ENCODE data around the gene LHPP. TPM values are rescaled to one million over a fixed set of nuclear protein-coding genes. Genes with fewer than 3 reads are reported as not detected.

LHPP gene
- total RNA-seq, 4 donors from 2014 or later = 8.7 to 19.9 (median 15.5) TPM

- no peak overlapping the region for H3K4me3 ChIP-seq (ENCODE audit: low read depth, poor library complexity, severe bottlenecking)
- TF ChIP-seq CTCF (IDR thresholded peaks at IDR 0.05) (no peak), POLR2A (IDR thresholded peaks at IDR 0.05) (no peak)
- intact Hi-C loops (cut with DNase I; ENCODE audit: low total_unique reads) = no loop called here
- 72 to 84% methylated on average over 8 of the region's 8 CpGs for WGBS, 2 donors
- no peak for DNase-seq (ENCODE audit: low spot score in 2 of 2)
Observed at GRCh38 chr10:124652701-124653100, 191.1 kb downstream of the LHPP start.

DNA sequence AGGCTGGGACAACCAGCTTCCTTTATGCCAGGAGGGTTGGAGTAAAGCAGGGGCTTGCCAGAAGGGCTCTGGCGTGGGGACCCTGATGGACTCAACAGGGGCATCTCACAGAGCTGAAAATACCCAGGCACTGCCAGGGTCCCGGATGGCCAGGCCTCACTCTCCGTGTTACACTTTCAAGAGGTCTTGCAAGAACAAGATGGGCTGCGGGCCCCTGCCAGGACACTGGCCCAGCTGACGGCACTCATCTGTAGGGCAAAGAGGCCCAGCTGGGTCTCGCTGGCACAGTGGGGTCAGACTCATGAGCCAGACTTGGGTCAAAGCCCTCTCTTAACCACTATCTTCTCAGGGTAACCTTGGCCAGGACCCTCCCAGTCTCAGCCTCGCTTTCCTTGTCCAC is 191.7 kb downstream of the LHPP start:
- H3K4me3 ChIP-seq (ENCODE audit: low read depth, poor library complexity, severe bottlenecking) = no peak overlapping the region
- WGBS, 2 donors = 78 to 100% methylated on average over 4 to 6 of the region's 7 CpGs
- intact Hi-C loops (cut with DNase I; ENCODE audit: low total_unique reads) = no loop called here
- no peak for DNase-seq (ENCODE audit: low spot score in 2 of 2)
- no peak for TF ChIP-seq POLR2A (IDR thresholded peaks at IDR 0.05)
- no peak for TF ChIP-seq CTCF (IDR thresholded peaks at IDR 0.05)

GRCh38 chr10:124653811-124654651 is 192.4 kb downstream of the LHPP start:
- TF ChIP-seq POLR2A (IDR thresholded peaks at IDR 0.05) = no peak
- no peak for TF ChIP-seq CTCF (IDR thresholded peaks at IDR 0.05)
- H3K4me3 ChIP-seq (ENCODE audit: low read depth, poor library complexity, severe bottlenecking) = no peak overlapping the region
- DNase-seq (ENCODE audit: low spot score in 2 of 2) = no peak
- intact Hi-C loops (cut with DNase I; ENCODE audit: low total_unique reads) = no loop called here
- WGBS, 2 donors = 47 to 55% methylated on average over 16 of the region's 17 CpGs

DNA sequence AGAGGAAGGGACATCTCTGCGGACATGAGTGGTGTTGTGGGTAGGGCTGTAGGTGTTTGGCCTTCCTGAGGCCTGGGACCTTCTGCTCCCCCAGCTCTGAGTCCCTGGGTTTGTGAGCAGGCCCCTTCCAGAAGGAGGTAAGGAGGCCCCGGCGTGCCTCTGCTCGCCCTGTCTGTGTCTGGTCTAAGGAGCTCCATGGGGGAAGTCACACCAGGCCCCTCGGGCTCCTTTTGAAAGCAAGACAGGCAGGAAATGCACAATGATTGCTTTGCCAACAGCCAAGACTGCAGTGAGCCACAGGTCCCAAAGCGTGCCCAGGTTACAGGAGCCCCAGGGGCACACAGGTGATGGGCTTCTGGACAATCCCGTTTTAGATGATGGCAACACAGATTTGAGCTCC is 193.1 kb downstream of the LHPP start:
- no peak for DNase-seq (ENCODE audit: low spot score in 2 of 2)
- no peak overlapping the region for H3K4me3 ChIP-seq (ENCODE audit: low read depth, poor library complexity, severe bottlenecking)
- no peak for TF ChIP-seq POLR2A (IDR thresholded peaks at IDR 0.05)
- no peak for TF ChIP-seq CTCF (IDR thresholded peaks at IDR 0.05)
- intact Hi-C loops (cut with DNase I; ENCODE audit: low total_unique reads) = no loop called here
- 28 to 40% methylated on average over 6 to 7 of the region's 7 CpGs for WGBS, 2 donors

DNA sequence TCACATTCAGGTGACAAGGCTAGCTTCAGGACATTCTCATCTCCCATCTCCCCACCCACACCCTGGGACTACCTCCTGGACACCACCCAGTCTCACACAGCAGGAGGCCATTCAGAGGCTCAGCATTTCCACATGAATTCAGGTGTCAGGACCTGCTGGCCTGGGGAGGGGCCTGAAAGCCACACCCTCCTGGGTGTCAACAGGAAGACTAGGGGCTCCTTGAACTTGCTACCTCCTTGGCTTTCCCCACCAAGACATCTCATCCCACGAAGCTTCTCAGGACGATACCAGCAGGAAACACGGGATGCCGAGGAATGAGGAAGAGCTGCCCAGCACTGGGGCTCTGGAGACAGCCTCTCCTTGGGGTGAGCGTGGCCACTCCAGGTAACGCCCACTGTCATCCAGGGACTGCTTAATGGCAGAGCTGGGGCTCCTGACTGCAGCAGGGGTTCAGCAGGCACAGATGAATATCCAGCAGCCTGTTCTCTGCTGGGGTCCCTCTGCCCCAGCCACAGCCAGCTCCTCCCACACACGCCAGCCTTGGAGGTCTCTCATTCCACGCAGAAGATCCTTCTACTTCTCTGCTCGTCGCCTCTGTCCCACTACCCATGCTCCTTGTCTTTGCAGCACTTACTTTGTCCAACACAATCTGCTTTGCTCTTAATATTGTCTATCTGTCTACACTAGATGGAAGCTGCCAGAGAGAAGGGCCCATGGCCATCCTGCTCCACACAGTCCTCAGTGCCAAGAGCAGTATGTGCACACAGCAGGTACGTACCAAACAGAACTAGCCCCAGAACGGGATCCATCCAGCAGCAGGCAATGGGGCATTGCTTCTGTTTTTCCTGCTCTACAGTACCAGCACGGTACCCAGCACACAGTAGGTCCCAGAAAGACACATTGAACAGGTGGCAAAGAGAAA is 193.8 kb downstream of the LHPP start:
- no peak for TF ChIP-seq POLR2A (IDR thresholded peaks at IDR 0.05)
- no peak for TF ChIP-seq CTCF (IDR thresholded peaks at IDR 0.05)
- intact Hi-C loops (cut with DNase I; ENCODE audit: low total_unique reads) = no loop called here
- whole genome bisulfite sequencing, 2 donors = 75 to 83% methylated on average over 11 of the region's 13 CpGs
- no peak for DNase-seq (ENCODE audit: low spot score in 2 of 2)
- no peak overlapping the region for H3K4me3 ChIP-seq (ENCODE audit: low read depth, poor library complexity, severe bottlenecking)
